ENCODE results near the gene HS6ST2. TPM values are rescaled to one million over a fixed set of nuclear protein-coding genes. Genes with fewer than 3 reads are reported as not detected.

HS6ST2 gene
- total RNA-seq, 2 donors from 2014 or later = 0.85 to 2.0 TPM

DNA sequence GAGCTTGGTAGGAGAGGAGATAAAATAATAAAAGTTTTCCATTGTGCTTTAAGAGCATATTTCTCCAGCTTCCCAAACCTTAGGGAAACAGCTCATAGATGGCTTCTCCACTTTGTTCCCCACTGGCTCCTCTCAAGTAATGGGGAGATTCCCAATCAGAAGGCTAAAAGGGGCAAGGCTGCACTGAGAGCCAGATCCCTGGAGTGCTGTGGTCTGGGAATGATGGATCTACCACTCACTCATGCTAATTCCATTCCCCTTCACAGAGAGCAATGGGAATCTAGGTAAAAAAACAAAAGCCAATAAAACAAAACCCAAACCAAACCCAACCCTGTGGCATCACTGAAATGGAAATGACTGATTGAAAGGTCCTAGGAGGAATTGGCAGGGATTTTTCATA lies 249.9 kb downstream of the HS6ST2 start:
- Histone ChIP-seq H3K27me3 (no peaks in the 10 kb centered on the region), H3K4me1 (no peaks in the 10 kb centered on the region), H3K9me3 (no peaks in the 10 kb centered on the region), H3K9ac (ENCODE audit: low read depth in 2 of 2, low read length in 2 of 2) (no peak overlapping the region), H3K27ac (no peak overlapping the region), H3K36me3 (no peaks in the 10 kb centered on the region), H3K4me3 (no peak overlapping the region)
- intact Hi-C loops (cut with DNase I) = no loop called here
- no peak for DNase-seq
- TF ChIP-seq CTCF (IDR thresholded peaks at IDR 0.05) = no peak

- H3K9ac ChIP-seq (ENCODE audit: low read depth in 2 of 2, low read length in 2 of 2) = no peak overlapping the region
- peaks cover 5% of the 10 kb centered on the region for H3K27me3 ChIP-seq
- no peak for DNase-seq
- TF ChIP-seq CTCF (IDR thresholded peaks at IDR 0.05) = no peak
- intact Hi-C loops (cut with DNase I) = no loop called here
- H3K36me3 ChIP-seq = no peaks in the 10 kb centered on the region
- no peak overlapping the region for H3K27ac ChIP-seq
- H3K9me3 ChIP-seq = no peaks in the 10 kb centered on the region
- no peak overlapping the region for H3K4me3 ChIP-seq
- H3K4me1 ChIP-seq = no peaks in the 10 kb centered on the region
Observed at GRCh38 chrX:132704769-132705168, 253.7 kb downstream of the HS6ST2 start.

DNA sequence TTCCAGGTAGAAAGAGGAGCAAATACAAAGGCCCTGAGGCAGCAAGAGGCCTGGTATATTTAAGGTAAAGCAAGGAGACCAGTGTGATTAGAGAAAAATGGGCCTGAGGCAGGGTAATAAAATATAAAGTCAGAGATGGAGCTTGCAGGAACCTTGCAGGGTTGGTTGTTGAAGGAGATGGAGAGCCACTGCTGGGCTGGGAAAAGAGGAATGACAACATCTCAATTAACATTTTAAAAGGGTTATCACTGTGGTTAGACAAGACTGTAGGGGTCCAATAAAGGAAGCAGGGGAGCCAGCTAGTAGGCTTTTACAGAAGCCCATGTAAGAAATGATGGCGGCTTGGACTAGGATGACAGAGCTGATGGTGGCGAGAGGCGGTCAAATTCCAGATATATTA lies 264.0 kb downstream of the HS6ST2 start:
- Histone ChIP-seq H3K27ac (no peak overlapping the region), H3K36me3 (no peaks in the 10 kb centered on the region), H3K4me1 (no peaks in the 10 kb centered on the region), H3K9me3 (no peaks in the 10 kb centered on the region), H3K9ac (ENCODE audit: low read depth in 2 of 2, low read length in 2 of 2) (no peak overlapping the region), H3K27me3 (peaks cover 4% of the 10 kb centered on the region), H3K4me3 (no peak overlapping the region)
- DNase-seq = no peak
- TF ChIP-seq CTCF (IDR thresholded peaks at IDR 0.05) = no peak
- intact Hi-C loops (cut with DNase I) = no loop called here

DNA sequence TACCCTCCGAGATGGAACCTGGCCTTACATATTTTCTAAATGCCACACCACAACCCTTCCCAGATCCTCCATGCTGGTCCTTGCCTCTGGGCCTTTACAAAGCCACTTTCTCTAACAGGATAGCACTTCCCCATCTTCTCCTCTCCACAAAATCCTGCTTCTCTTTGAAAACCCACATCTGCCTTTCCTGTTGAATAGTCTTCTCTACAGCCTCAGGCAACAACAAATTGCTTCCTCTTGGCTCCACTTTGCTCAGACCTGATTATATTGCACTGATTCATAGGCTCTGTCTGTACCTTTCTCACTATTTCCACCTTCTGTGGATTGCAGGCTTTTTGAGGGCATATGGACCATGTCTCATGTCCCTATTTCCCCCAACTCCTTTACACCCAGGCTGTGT lies 265.9 kb downstream of the HS6ST2 start:
- no peaks in the 10 kb centered on the region for H3K4me1 ChIP-seq
- DNase-seq = no peak
- no peak overlapping the region for H3K4me3 ChIP-seq
- H3K9ac ChIP-seq (ENCODE audit: low read depth in 2 of 2, low read length in 2 of 2) = no peak overlapping the region
- no peaks in the 10 kb centered on the region for H3K27me3 ChIP-seq
- H3K36me3 ChIP-seq = no peaks in the 10 kb centered on the region
- no peak for TF ChIP-seq CTCF (IDR thresholded peaks at IDR 0.05)
- H3K9me3 ChIP-seq = no peaks in the 10 kb centered on the region
- H3K27ac ChIP-seq = no peak overlapping the region
- intact Hi-C loops (cut with DNase I) = no loop called here

GRCh38 chrX:132692066-132692465 lies 266.4 kb downstream of the HS6ST2 start:
- intact Hi-C loops (cut with DNase I) = no loop called here
- H3K27ac ChIP-seq = no peak overlapping the region
- H3K4me3 ChIP-seq = no peak overlapping the region
- no peak for TF ChIP-seq CTCF (IDR thresholded peaks at IDR 0.05)
- H3K36me3 ChIP-seq = no peaks in the 10 kb centered on the region
- no peaks in the 10 kb centered on the region for H3K4me1 ChIP-seq
- H3K9ac ChIP-seq (ENCODE audit: low read depth in 2 of 2, low read length in 2 of 2) = no peak overlapping the region
- no peak for DNase-seq
- H3K27me3 ChIP-seq = no peaks in the 10 kb centered on the region
- no peaks in the 10 kb centered on the region for H3K9me3 ChIP-seq
